Stomach (tissue), 4 donors: ENCODE results near the gene GJC3.

Experiments used
- EP300 ChIP-seq: sonication (generic); formaldehyde crosslinking; IDR thresholded peaks from one replicate; pipeline ENCODE4 v1.6.1; 2017; ENCODE audit warnings: antibody characterized with exemption
- POLR2A ChIP-seq, 4 donors: fragments of 450-650 bp; IDR thresholded peaks; one replicate each; pipeline ENCODE4 v1.6.1; 2016; ENCODE audit warnings: antibody characterized with exemption in 4 of 4, control low read depth in 2 of 4, mild to moderate bottlenecking in 1 of 4, moderate library complexity in 1 of 4
- POLR2AphosphoS5 ChIP-seq, 3 donors: sonication (generic); formaldehyde crosslinking; IDR thresholded peaks; one replicate each; pipeline ENCODE4 v1.6.1; 2016; ENCODE audit warnings: antibody characterized with exemption in 3 of 3
- TF ChIP-seq, protein P1 (sequence below), 7 experiments: fragments of 450-650 bp in 4 of 7; fragments of 200-600 bp in 3 of 7; sonication (generic) in 3 of 7; IDR thresholded peaks; one replicate each; pipeline ENCODE4 v1.5.1; 2016 to 2019; ENCODE audit warnings: antibody characterized with exemption in 7 of 7, control low read depth in 2 of 7, mild to moderate bottlenecking in 1 of 7

DNA sequence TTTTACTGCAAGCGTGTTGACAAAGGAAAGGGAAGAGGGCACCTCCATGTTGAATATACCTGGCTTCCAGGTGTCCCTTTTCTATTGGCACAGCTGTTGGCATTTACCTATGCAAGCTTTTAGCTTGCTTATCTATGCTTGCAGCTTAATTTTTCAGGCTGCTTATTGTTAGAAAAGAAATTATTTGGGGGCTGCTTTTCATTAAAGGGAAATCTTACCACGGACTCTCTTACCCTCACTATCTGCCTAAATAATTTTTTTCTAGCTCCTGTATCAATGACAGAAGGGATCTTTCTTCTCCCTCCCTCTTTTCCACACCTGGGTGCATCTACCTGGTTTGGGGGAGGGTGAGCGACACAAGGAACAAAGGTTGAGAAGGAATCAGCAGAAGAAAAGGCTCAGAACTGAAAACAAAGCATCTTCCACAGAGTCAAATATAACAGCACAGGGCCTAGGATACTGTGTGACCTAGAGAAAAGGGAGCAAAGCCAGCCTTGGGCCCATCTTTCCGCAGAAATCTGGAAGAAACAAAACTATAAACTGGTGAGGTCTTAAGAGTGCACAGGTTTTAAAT, 15.2 kb upstream of the GJC3 start:
- no peak for TF ChIP-seq POLR2AphosphoS5 (IDR thresholded peaks at IDR 0.05)
- TF ChIP-seq, protein P1, sequence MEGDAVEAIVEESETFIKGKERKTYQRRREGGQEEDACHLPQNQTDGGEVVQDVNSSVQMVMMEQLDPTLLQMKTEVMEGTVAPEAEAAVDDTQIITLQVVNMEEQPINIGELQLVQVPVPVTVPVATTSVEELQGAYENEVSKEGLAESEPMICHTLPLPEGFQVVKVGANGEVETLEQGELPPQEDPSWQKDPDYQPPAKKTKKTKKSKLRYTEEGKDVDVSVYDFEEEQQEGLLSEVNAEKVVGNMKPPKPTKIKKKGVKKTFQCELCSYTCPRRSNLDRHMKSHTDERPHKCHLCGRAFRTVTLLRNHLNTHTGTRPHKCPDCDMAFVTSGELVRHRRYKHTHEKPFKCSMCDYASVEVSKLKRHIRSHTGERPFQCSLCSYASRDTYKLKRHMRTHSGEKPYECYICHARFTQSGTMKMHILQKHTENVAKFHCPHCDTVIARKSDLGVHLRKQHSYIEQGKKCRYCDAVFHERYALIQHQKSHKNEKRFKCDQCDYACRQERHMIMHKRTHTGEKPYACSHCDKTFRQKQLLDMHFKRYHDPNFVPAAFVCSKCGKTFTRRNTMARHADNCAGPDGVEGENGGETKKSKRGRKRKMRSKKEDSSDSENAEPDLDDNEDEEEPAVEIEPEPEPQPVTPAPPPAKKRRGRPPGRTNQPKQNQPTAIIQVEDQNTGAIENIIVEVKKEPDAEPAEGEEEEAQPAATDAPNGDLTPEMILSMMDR (IDR thresholded peaks at IDR 0.05): no peak
- no peak for TF ChIP-seq POLR2A (IDR thresholded peaks at IDR 0.05)
- TF ChIP-seq EP300: no peak
